ENCODE measurements around the gene OR13C5.
"Not testable (repeated sequence)": the region's sequence is repeated elsewhere in the genome, so short reads cannot be mapped to it uniquely, and the experiment has no call there.

- not testable (repeated sequence) for TF ChIP-seq E2F6 (IDR thresholded peaks at IDR 0.05; ENCODE audit: borderline replicate concordance, low read depth); MYC (IDR thresholded peaks at IDR 0.05; ENCODE audit: borderline replicate concordance, low read length); JUNB (IDR thresholded peaks at IDR 0.05); PHF8 (IDR thresholded peaks at IDR 0.05; ENCODE audit: borderline replicate concordance, low read depth); RFX5 (IDR thresholded peaks at IDR 0.05); REST (IDR thresholded peaks at IDR 0.05); PBX3 (IDR thresholded peaks at IDR 0.05); MAX (IDR thresholded peaks at IDR 0.05); CTCF (IDR thresholded peaks at IDR 0.05); EP300 (IDR thresholded peaks at IDR 0.05); RAD21 (conservative IDR thresholded peaks at IDR 0.05 in 1 of 2, IDR thresholded peaks at IDR 0.05 in 1 of 2)
These were observed 6.3 kb upstream of the OR13C5 start, which contains the start of gene OR13C2 for GRCh38 chr9:104605527-104605926.

Measured in A549 (cell line).